ENCODE measurements around the gene ITFG2.

- TF ChIP-seq, protein P1, sequence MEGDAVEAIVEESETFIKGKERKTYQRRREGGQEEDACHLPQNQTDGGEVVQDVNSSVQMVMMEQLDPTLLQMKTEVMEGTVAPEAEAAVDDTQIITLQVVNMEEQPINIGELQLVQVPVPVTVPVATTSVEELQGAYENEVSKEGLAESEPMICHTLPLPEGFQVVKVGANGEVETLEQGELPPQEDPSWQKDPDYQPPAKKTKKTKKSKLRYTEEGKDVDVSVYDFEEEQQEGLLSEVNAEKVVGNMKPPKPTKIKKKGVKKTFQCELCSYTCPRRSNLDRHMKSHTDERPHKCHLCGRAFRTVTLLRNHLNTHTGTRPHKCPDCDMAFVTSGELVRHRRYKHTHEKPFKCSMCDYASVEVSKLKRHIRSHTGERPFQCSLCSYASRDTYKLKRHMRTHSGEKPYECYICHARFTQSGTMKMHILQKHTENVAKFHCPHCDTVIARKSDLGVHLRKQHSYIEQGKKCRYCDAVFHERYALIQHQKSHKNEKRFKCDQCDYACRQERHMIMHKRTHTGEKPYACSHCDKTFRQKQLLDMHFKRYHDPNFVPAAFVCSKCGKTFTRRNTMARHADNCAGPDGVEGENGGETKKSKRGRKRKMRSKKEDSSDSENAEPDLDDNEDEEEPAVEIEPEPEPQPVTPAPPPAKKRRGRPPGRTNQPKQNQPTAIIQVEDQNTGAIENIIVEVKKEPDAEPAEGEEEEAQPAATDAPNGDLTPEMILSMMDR (IDR thresholded peaks at IDR 0.05), result no peak
- TF ChIP-seq POLR2A (IDR thresholded peaks at IDR 0.05) (no peak), EP300 (IDR thresholded peaks at IDR 0.05) (no peak)
These were observed 47.4 kb upstream of the ITFG2 start for GRCh38 chr12:2765052-2765451.

Measured in ovary (tissue), 3 donors.